HG03196 (cell line): Measurements from ENCODE around the gene COLQ.
"Not testable (repeated sequence)": the region's sequence is repeated elsewhere in the genome, so short reads cannot be mapped to it uniquely, and the experiment has no call there.

Experiments used
- ATAC-seq: cut with Tn5 transposase; IDR thresholded peaks from one replicate; pipeline ENCODE4 v1.9.1; 2021; ENCODE audit not compliant: unreplicated experiment

COLQ gene

GRCh38 chr3:15458212-15458780, 63.2 kb downstream of the COLQ start:
- no peak for ATAC-seq

GRCh38 chr3:15456915-15457314, 64.6 kb downstream of the COLQ start:
- ATAC-seq, result not testable (repeated sequence)

DNA sequence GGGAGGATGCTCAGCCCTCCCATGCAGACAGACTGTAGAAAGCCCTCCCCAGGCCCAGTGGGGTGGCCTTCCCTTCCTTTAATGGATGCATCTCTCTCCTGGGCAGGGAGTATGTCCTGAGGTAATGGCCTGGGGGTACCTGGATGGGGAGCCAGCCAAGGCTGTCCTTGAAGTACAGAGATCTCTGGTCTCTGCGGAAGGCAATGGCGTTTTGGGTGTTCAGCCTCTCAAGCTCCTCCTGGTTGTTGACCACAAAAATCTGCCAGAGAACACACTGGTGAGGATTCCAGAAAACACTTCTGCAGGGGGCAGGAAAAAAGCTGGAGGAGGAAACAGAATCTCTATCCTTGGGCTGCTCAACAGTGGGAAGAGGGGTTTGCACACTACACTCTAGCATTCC, 65.2 kb downstream of the COLQ start:
- ATAC-seq, result no peak

DNA sequence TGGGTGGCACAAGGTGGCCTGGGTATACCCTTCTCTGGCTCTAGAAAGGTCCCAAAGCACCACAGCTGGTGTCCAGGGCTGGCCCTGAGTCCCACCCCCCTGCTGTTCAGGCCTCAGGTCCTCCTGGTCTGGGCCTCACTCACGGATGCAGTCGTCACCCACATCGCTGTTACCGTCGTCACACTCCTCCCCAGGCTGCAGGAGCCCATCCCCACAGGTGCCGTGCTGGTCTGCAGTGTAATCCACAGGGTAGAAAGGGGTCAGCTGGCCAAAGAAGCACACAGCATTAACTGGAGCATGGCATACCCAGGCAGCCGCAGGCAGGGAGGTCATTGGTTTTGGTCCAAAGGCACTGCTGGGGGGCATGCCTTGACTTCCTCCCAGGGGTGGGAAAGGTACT, 65.8 kb downstream of the COLQ start:
- ATAC-seq, result no peak

DNA sequence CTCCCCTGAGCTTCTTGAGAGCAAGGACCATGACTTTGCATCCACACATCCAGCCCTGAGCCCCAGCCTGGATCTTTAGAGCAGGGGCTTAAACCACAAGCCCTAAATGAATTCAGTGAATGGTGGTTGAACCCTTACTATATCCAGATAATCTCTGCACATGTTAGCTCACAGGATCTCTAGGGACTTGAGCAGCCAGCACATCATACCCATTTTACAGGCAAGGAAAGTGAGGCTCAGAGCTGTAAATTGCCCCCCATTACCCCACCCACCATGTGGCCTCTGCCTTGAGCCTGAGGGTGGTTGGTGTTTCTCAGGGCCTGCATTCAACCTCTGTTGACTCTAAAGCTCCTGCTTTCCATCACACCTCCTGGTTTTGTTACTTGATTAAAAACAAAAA, 66.5 kb downstream of the COLQ start:
- ATAC-seq, result no peak

DNA sequence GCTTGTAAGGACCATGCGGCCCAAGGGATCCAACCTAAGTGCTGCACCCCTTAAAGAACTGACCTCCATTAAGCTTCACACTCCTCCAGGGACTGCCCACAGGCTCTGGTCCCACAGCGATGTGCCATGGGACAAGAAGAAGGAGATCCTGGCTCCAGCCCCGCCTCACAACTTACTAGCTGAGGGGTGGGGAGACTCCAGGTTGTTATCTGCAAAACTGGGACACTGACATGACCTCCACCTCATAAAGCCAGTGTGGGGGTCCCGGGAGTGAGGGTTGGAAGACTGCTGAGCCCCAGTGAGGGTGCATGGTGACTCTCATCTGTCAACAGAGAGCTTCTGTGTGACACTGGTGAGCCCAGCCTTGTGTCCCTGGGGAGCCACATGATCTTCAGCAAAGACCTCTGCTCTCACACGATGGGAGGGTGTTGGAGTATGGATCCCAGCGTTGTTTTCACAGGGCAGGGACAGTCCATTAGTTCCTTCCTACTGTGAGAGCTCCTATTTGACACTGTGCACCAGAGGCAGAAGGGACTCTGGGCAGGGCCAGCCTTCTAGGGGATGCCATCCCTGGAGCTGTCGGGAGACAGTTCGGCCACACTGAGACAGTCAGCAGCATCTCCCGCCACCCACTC, 67.4 kb downstream of the COLQ start:
- no peak for ATAC-seq

DNA sequence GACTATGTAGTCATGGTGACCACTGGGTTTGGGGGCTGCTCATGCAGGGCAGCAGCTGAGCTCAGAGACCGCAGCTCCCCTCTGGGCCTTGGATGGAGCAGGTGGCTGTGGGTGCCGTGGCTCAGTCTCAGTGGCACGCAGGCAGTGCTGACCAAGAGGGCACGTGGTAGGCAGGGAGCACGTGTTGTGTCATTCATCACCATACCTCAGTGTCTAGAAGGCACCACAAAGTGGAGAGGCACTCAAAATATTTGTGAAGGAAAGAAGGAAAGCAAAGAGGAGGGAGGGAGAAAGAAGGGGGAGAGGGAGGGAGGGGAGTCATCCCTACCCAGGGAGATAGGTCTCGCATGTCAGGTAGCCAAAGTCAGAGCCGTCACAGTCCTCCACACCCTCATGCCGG, 68.0 kb downstream of the COLQ start:
- ATAC-seq, result no peak

DNA sequence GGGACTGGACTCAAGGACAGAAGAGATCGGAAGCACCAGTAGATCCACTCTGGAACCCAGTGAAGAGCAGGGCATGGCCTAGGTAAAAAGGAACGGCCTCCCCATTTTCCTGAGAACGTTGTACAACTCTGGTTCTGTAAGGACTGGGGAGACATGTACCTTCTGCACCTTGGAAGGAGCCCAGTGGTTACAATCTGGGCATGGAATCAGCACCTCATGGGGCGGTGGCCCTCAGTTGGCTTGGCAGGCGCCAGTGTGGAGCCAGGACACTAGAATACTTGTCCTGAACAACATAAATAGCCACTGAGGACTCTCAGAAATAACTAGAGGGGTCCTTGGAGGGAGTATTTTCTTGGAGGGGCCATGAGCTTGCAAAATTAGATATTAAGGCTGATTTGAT, 68.5 kb downstream of the COLQ start:
- ATAC-seq, result no peak

DNA sequence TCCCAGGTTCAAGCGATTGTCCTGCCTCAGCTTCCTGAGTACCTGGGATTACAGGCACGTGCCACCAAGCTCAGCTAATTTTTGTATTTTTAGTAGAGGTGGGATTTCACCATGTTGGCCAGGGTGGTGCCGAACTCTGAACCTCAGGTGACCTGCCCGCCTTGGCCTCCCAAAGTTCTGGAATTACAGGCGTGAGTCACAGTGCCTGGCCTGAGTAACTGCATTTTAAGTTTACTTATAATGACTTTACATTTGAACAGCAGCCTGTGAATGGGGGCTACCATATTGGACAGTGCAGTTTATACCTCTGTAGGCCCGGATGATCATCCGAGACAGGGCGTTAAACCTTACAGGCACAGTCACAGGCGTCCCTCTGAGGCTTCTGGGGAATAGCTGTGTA, 69.3 kb downstream of the COLQ start:
- ATAC-seq, result no peak

GRCh38 chr3:15451216-15452113, 70.0 kb downstream of the COLQ start:
- ATAC-seq, result no peak

DNA sequence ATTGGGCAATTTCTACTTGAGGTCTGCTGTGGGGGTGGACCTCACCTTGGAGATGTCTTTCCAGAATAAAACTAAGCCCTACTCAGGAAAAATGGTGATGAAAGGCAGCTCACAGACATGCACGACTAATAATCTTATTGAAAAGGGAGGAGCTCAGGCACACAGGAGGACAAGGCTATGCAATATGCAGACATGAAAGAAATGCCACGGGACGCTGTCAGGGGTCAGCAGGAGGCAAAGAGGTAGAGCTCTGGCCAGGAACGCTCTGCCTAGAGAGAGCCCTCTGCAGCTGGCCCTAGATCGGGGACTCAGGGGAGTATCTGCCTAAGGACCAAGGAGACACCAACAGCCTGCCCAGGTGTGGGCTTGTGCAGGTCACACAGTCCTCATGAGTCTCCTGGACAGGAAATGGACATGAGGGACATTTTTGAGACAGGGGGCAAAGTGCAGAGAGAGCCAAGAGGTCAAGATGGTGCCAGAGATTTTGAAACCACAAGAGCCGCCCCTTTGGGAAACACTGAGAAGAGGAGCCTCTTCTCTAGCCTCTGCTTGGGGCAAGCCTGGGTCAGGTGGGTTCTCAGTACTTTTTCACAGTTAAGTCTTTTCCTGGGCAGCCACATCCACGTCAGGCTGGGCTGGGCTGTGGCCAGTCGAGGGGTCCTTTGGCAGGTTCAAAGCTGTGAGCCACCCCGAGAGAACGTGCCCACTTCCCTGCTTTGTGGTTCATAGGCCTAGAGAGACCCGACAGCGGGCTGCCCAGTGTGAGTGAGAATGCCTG, 70.9 kb downstream of the COLQ start:
- ATAC-seq, result no peak

DNA sequence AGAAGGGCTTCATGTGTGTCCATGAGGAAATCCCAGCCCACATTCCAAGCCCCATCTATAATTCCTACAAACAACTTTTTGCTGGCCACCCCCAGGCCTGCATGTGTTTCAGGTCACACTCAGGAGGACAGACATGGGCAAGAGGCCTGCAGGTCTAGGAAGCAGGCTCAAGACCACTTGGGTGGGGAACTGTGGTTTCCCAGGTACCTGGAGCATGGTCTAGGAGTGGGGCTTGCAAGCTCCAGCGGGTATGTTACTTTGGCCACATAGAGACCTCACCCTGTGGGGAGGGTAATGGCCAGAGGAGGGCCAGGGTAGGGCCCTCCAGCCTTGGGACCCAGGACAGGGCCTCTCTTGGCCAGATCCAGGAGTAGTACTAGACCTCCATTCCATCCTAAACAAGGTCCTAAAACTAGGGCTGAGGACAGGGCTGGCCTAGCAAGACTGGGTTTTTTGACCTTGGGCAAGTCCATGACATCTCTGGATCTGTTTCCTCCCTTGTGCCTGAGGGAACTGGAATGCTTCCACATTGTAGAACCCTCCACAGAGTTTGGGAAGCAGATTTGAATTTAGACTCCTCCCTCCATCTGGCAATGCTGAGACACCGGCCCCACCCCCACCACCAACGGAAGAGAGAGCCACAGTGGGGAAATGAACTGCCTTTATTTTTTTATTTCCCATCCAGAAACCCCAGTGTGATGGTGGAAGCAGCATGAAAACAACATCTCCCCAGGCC, 71.8 kb downstream of the COLQ start:
- no peak for ATAC-seq

DNA sequence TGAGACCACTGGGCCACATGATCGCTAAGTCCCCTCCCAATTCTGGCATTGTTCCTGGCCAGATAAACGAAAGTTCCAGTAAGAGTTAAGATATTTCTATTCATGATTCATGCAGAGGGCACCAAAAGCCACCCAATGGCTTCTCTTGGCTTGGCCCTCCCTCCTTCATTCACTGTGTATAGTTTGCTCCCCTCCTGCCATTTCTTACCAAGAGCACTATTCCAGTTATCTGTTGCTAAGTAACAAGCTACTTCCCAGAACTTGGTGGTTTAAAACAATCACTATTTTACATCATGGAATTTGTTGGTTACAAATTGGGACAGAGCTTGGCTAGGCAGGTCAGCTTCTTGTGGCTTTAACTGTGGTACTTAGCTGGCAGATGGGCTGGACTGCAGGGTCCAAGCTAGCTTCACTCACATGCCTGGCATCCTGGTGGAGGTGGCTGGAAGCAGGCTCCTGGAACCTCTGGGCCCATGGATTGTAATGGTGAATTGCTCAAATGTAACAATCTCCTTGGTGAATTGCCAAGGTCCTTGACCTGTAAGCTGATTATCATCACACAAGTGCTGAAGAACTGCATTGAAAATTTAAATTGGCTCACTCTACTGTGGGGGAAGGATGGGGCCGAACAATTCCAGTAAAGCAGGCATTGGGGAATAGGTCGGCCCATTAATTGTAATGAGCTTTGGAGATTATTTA, 77.5 kb downstream of the COLQ start:
- ATAC-seq, result no peak

- no peak for ATAC-seq
These were observed 80.6 kb downstream of the COLQ start for GRCh38 chr3:15440891-15441290.

DNA sequence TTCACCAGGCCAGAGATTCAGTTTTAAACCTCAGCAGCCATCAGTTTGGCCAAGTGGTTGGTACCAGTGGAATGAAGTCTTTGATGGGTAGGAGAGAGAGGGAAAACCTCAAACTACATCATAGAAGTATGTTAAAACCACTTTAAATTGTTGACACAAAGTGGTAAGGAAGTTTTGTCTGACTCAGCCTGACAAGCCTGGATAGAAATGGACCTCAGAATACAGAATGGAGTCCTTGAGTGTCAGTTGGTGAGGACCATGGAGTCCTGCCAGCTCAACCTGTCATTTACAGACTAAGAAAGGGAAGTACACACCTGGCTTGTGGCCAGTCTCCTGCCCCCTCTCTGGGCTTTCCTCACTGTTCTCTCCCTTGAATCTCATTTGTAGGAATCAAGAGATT, 82.0 kb downstream of the COLQ start:
- no peak for ATAC-seq

DNA sequence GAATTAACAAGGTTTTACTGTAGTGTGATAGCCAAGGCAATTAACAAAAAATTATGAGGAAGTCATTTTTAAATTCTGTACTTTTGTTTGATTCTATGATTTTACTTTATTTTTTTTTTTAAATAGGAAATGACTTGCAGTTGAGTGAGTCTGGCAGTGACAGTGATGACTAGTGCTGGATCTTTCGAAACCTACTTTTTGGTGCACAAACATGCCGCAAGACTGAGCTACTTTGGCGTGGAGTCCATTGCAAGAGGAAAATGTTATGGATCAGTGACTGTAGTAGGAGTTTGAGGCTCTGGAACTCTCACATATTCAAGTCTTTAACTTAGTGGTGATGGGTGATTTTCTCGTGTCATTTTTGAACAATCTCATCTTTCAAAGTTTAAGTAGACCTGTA, 82.5 kb downstream of the COLQ start:
- ATAC-seq, result no peak

- ATAC-seq, result no peak
These were observed 85.3 kb downstream of the COLQ start for GRCh38 chr3:15436246-15436645.

DNA sequence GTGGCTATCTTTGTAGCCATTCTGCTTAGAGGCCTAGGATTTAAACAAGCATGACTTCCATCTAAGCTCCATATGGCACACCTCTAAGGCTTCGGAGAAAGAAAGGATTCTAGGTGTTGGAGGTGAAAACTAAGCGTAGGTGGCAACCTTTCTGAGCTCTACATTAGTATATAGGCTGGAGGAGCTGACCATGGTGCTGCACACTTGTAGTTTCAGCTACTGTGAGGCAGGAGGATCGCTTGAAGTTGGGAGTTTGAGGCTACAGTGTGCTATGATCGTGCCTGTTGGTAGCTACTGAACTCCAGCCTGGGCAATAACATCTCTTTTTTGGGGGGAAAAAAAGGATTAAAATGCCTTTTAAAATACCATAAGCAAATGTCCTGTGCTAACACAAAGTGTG, 86.8 kb downstream of the COLQ start:
- no peak for ATAC-seq

- ATAC-seq, result no peak
These were observed 88.0 kb downstream of the COLQ start for GRCh38 chr3:15433531-15433930.

- no peak for ATAC-seq
These were observed 90.2 kb downstream of the COLQ start for GRCh38 chr3:15431256-15431837.
